Ovary (tissue), 10 donors: ENCODE results near the gene FITM2. TPM values are rescaled to one million over a fixed set of nuclear protein-coding genes. Genes with fewer than 3 reads are reported as not detected.

Experiments
- DNase-seq, 5 donors: peaks; one replicate each; pipeline ENCODE4 v3.0.0-alpha.2; 2019 to 2020
- H3K27ac ChIP-seq, 2 donors: fragments of 200-600 bp; one replicate each; pipeline versions ENCODE4 v1.5.1 to v1.8.0; 2019 to 2022
- H3K27me3 ChIP-seq: fragments of 200-600 bp; one replicate; pipeline ENCODE4 v1.8.0; 2022
- H3K36me3 ChIP-seq: fragments of 200-600 bp; sonication (generic); one replicate; pipeline ENCODE4 v1.5.1; 2019
- H3K4me1 ChIP-seq: one replicate; pipeline ENCODE4 v1.8.1; 2013; ENCODE audit warnings: mild to moderate bottlenecking, moderate library complexity; ENCODE audit not compliant: insufficient read depth
- H3K4me3 ChIP-seq: fragments of 200-600 bp; sonication (generic); one replicate; pipeline ENCODE4 v1.5.1; 2017
- H3K9me3 ChIP-seq, 2 donors: fragments of 200-600 bp in 1 of 2; sonication (generic) in 1 of 2; one replicate each; pipeline versions ENCODE4 v1.5.1 to v1.8.1; 2013 to 2019; ENCODE audit warnings: mild to moderate bottlenecking in 1 of 2, moderate library complexity in 1 of 2
- EP300 ChIP-seq: sonication (generic); formaldehyde crosslinking; IDR thresholded peaks from one replicate; pipeline ENCODE4 v1.6.1; 2017; ENCODE audit warnings: antibody characterized with exemption
- POLR2A ChIP-seq: fragments of 450-650 bp; IDR thresholded peaks from one replicate; pipeline ENCODE4 v1.6.1; 2017; ENCODE audit warnings: antibody characterized with exemption, mild to moderate bottlenecking, moderate library complexity
- WGBS, 3 donors: extraction: QIAGEN DNeasy Blood & Tissue Kit in 1 of 3; methylation state at CpG; one replicate each; pipeline versions ENCODE4 v1.1.5 to v1.1.7; 2013 to 2017; 5-methylcytosine and 5-hydroxymethylcytosine counted together
- intact Hi-C, 4 donors: fragments of 100-400 bp; cut with DNase I; formaldehyde crosslinking; loops; one replicate each; pipeline versions ENCODE4 v1.11.0 to v1.15.1; 2022 to 2023
- long read RNA-seq, 3 donors: library from polyadenylated mRNA in 2 of 3; unstranded in 2 of 3; transcript quantifications; one replicate each; pipeline ENCODE4 v2.0.0 and lab custom pipeline, GENCODE V29; 2021 to 2026
- polyA plus RNA-seq, 2 donors: library from polyadenylated mRNA; stranded (reverse); fragments of 200-250 nt in 1 of 2; fragments of 350-450 nt in 1 of 2; fragmentation: Illumina TruSeq in 1 of 2; extraction: RNeasy Lipid Tissue Mini Kit (QIAGEN cat#74804) in 1 of 2; gene quantifications; one replicate each; pipeline ENCODE4 v1.2.3, GENCODE V29; 2013 to 2014
- total RNA-seq, 7 donors: library from RNA; depleted of rRNA in 2 of 7; stranded (reverse); fragments of >200 nt in 2 of 7; fragmentation: NEBNext Ultra II Directional in 3 of 7; extraction: Animal tissue kit (Norgen Biotek cat#: 25700) in 3 of 7; gene quantifications; one replicate each; pipeline versions ENCODE4 v1.1.0 to v1.2.4, GENCODE V29; 2016 to 2023
- TF ChIP-seq, protein P1 (sequence below), 3 donors: fragments of 450-650 bp in 2 of 3; fragments of 200-600 bp in 1 of 3; IDR thresholded peaks; one replicate each; pipeline versions ENCODE4 v1.5.1 to v1.8.0; 2016 to 2022; ENCODE audit warnings: antibody characterized with exemption in 3 of 3, mild to moderate bottlenecking in 1 of 3
- donor health status: DM: no; HTN: no; CAD: no; lungs with moderate emphysema.
- donor health status: DM: no; HTN: no; CAD: no.
- donor health status: Bipolar disorder and iron deficiency.
- donor health status: DM: yes; HTN: yes; CAD: no.
- donor health status: DM: no; HTN: no; CAD: no.
- donor health status: DM: yes; HTN: yes; CAD: no.

Gene FITM2, protein sequence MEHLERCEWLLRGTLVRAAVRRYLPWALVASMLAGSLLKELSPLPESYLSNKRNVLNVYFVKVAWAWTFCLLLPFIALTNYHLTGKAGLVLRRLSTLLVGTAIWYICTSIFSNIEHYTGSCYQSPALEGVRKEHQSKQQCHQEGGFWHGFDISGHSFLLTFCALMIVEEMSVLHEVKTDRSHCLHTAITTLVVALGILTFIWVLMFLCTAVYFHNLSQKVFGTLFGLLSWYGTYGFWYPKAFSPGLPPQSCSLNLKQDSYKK
- total RNA-seq (1 to 10 TPM; 4.4 to 9.3 (median 8.0) TPM), polyA plus RNA-seq (10 to 100 TPM in 1 of 2 donors, 1 to 10 TPM in 1; 3.6 to 15.4 TPM)
- long read RNA-seq, donor 1, full-length matches to known transcripts: 4 of 24 reads
- long read RNA-seq, donor 1, partial matches to known transcripts: 0 of 24 reads
- long read RNA-seq, donor 1, other reads (novel, unspliced or antisense): 20 of 24 reads
- long read RNA-seq, donor 2, full-length matches to known transcripts: 2 of 2 reads
- long read RNA-seq, donor 2, partial matches to known transcripts: 0 of 2 reads
- long read RNA-seq, donor 2, other reads (novel, unspliced or antisense): 0 of 2 reads
- long read RNA-seq, donor 3, full-length matches to known transcripts: 1 of 4 reads
- long read RNA-seq, donor 3, partial matches to known transcripts: 0 of 4 reads
- long read RNA-seq, donor 3, other reads (novel, unspliced or antisense): 3 of 4 reads

DNA sequence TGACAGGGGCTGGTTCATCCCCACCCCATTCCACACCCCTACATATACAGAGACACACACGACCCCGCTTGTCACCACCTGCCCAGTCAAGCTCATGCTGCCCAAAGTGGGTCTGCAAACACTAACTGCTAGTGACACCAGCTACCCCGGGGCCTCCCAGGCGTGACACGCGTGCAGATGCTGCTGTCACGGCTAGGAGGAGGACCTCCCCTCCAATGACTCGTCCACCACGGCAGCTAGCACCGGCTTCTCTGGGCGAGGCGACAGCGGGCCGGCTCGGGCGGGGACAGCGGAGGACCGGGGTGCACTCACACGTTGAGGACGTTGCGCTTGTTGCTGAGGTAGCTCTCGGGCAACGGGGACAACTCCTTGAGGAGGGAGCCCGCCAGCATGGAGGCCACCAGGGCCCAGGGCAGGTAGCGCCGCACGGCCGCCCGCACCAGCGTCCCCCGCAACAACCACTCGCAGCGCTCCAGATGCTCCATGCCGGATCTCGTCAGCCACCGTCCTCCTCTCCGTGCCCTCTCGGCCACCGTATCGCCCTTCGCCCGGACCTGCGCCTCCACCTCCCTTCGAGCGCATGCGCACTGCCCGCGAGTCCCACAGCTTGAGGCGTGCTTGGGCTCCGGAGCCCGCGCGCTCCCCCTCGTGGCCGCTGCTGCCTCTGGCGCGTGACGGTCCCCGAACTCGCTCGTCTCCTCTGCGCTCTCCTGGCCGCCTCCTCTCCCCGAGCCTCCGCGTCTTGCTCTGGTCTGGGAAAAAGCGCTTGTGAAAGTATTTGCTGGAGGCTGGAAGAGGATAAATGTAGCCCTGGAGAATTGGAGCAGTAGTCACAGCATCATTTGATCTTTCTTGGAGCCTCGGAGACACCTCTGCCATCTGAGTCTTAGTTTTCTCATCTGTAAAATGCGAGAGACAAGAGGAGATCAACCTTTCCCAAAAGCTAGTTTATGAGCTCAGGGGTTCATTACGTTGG, at the start of gene FITM2:
TSS of gene FITM2 (minus strand) at position 539 of the 976 bp plus-strand sequence. CDS start at position 485, 54 bp downstream.
- H3K4me3 ChIP-seq: peak within 1 kb of the TSS; percentile 57
- H3K27me3 ChIP-seq: no peaks in the 10 kb centered on the region
- intact Hi-C loops: loop anchor here (1.0 to 5.0 kb wide), 5 partner anchors 94 to 199 kb away; partner anchors contain the start of gene OSER1 (in 1 of the 4)
- H3K36me3 ChIP-seq: no peaks in the 10 kb centered on the region
- peaks cover 8% of the 10 kb centered on the region for H3K4me1 ChIP-seq
- no peaks in the 10 kb centered on the region for H3K9me3 ChIP-seq
- TF ChIP-seq EP300 (no peak), POLR2A (peak; percentile 24)
- TF ChIP-seq, protein P1, sequence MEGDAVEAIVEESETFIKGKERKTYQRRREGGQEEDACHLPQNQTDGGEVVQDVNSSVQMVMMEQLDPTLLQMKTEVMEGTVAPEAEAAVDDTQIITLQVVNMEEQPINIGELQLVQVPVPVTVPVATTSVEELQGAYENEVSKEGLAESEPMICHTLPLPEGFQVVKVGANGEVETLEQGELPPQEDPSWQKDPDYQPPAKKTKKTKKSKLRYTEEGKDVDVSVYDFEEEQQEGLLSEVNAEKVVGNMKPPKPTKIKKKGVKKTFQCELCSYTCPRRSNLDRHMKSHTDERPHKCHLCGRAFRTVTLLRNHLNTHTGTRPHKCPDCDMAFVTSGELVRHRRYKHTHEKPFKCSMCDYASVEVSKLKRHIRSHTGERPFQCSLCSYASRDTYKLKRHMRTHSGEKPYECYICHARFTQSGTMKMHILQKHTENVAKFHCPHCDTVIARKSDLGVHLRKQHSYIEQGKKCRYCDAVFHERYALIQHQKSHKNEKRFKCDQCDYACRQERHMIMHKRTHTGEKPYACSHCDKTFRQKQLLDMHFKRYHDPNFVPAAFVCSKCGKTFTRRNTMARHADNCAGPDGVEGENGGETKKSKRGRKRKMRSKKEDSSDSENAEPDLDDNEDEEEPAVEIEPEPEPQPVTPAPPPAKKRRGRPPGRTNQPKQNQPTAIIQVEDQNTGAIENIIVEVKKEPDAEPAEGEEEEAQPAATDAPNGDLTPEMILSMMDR (IDR thresholded peaks at IDR 0.05): peak; percentile 92 to 98 (median 97)
- DNase-seq: peak; percentile 97 to 99 (median 98)
- WGBS, 3 donors: 1 to 2% (median 1%) methylated on average over 57 to 70 of the region's 70 CpGs
- peak within 1 kb of the TSS; percentile 18 to 54 for H3K27ac ChIP-seq

DNA sequence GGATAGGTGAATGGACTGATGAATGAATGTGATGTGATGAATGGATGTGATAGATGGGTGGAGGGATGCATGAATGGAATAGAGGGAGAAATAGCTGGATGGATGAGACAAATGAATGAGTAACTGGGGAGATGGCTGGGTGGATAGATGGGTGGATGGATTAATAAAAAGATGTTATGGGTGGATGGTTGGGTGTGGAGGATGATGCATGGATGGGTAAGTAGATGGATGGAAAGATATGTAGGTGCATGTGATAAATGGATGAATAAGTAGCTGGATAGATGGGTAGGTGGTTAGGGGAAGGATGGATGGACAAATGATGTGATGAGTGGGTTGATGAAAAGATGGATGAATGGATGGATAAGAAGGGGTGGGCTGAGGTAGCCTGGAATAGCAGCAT, 49.2 kb upstream of the FITM2 start:
- Histone ChIP-seq H3K4me3 (no peak overlapping the region), H3K9me3 (no peaks in the 10 kb centered on the region), H3K4me1 (peaks cover 5% of the 10 kb centered on the region), H3K27me3 (no peaks in the 10 kb centered on the region), H3K27ac (no peak overlapping the region), H3K36me3 (no peaks in the 10 kb centered on the region)
- DNase-seq: no peak
- intact Hi-C loops: no loop called here
- TF ChIP-seq POLR2A (no peak), EP300 (no peak)
- TF ChIP-seq, protein P1 (IDR thresholded peaks at IDR 0.05): no peak

DNA sequence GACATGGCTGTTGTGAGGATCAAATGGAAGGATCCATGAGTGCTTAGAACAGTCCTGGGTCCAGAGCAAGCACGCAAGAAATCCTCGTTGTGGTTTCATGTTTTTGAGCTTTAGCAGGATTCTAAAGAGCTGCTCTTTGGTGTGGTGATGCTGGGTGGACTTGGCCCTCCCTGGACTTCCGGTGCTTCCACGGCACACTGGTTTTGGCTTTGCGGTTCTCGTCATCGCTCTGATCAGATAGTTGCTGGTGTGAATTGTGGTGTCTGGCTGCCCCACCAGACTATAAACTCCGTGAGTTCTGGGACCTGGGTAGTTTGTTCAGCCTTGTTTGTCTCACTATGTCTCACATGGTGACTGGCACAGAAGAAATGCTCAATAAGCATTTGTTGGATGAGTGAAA, 47.8 kb upstream of the FITM2 start:
- Histone ChIP-seq H3K4me3 (no peak overlapping the region), H3K27me3 (no peaks in the 10 kb centered on the region), H3K27ac (no peak overlapping the region), H3K9me3 (no peaks in the 10 kb centered on the region), H3K4me1 (peaks cover 5% of the 10 kb centered on the region), H3K36me3 (no peaks in the 10 kb centered on the region)
- TF ChIP-seq EP300 (no peak), POLR2A (no peak)
- TF ChIP-seq, protein P1 (IDR thresholded peaks at IDR 0.05): no peak
- DNase-seq: no peak
- intact Hi-C loops: no loop called here
- 84 to 87% (median 85%) methylated on average over 8 of the region's 8 CpGs for WGBS, 3 donors
